Posterior vena cava (tissue), 2 donors: ENCODE data around the gene PPME1. TPM values are rescaled to one million over a fixed set of nuclear protein-coding genes. Genes with fewer than 3 reads are reported as not detected.

Experiments
- total RNA-seq, 2 donors: library from RNA; stranded (reverse); fragmentation: NEBNext Ultra II Directional; extraction: Animal tissue kit (Norgen Biotek cat#: 25700); gene quantifications; one replicate each; pipeline ENCODE4 v1.2.1, GENCODE V29; 2021
- donor health status: DM: yes; HTN: yes; CAD: no.
- donor health status: DM: yes; HTN: yes; CAD: no.

Gene PPME1
- total RNA-seq, 2 donors from 2014 or later, result 30.0 to 34.0 TPM

Other genes with a start within 250 kb of the PPME1 start
- not detected for gene DNAJB13, start 220.3 kb upstream of the PPME1 start, total RNA-seq
- 10 to 100 TPM; 22.8 to 38.7 TPM for gene UCP2, start 188.4 kb upstream of the PPME1 start, total RNA-seq
- 1 to 10 TPM; 1.1 to 1.9 TPM for gene UCP3, start 162.2 kb upstream of the PPME1 start, total RNA-seq
- 10 to 100 TPM; 14.5 to 16.9 TPM for gene C2CD3, start 287 bp upstream of the PPME1 start, total RNA-seq
- gene P4HA3, start 140.4 kb downstream of the PPME1 start, total RNA-seq, result 1 to 10 TPM; 3.3 to 5.6 TPM
- gene PGM2L1, start 227.1 kb downstream of the PPME1 start, total RNA-seq, result 10 to 100 TPM in 1 of 2 donors, 1 to 10 TPM in 1; 4.1 to 11.5 TPM